GM12873 (cell line): ENCODE results near the gene PHACTR1.

Experiments used
- TF ChIP-seq, protein P1 (sequence below): IDR thresholded peaks from 2 replicates; pipeline ENCODE4 v1.5.1; 2012; ENCODE audit warnings: low read depth, mild to moderate bottlenecking, moderate library complexity, low read length, control low read depth; ENCODE audit not compliant: insufficient read depth; ENCODE audit errors: missing control alignments

The PHACTR1 gene

DNA sequence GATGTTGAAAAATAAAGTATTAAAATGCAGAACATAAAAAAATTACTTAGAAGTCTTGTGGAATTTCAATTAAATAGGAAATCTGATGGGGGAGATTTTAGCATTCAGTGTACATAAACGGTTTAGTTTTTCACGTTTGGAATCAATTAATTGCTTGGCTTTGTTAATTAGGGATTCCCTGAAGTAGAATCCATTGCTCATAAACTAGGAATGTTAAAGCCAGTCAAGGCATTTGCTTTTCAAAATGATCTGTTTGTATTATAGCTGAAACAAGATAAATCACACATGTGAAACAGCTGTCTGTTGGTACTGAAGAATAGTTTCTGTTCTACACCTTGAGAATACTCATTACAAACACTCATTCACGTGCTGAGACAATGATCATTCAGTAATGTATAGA is 313.8 kb downstream of the PHACTR1 start:
- TF ChIP-seq, protein P1, sequence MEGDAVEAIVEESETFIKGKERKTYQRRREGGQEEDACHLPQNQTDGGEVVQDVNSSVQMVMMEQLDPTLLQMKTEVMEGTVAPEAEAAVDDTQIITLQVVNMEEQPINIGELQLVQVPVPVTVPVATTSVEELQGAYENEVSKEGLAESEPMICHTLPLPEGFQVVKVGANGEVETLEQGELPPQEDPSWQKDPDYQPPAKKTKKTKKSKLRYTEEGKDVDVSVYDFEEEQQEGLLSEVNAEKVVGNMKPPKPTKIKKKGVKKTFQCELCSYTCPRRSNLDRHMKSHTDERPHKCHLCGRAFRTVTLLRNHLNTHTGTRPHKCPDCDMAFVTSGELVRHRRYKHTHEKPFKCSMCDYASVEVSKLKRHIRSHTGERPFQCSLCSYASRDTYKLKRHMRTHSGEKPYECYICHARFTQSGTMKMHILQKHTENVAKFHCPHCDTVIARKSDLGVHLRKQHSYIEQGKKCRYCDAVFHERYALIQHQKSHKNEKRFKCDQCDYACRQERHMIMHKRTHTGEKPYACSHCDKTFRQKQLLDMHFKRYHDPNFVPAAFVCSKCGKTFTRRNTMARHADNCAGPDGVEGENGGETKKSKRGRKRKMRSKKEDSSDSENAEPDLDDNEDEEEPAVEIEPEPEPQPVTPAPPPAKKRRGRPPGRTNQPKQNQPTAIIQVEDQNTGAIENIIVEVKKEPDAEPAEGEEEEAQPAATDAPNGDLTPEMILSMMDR: no peak

DNA sequence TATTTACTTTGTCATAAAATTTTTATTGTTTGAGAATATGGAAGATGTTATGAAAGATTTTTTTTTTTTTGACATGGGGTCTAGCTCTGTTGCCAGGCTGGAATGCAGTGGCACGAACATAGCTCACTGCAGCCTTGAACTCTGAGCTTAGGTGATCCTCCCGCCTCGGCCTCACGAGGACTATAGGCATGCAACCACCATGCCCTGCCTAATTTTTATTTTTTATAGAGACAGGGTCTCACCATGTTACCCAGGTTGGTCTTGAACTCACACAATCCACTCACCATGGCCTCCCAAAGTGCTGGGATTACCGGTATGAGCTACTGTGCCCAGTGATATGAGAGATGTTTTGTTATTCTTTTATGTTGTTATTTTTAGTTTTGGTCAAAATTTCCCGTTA is 316.0 kb downstream of the PHACTR1 start:
- TF ChIP-seq, protein P1: no peak

DNA sequence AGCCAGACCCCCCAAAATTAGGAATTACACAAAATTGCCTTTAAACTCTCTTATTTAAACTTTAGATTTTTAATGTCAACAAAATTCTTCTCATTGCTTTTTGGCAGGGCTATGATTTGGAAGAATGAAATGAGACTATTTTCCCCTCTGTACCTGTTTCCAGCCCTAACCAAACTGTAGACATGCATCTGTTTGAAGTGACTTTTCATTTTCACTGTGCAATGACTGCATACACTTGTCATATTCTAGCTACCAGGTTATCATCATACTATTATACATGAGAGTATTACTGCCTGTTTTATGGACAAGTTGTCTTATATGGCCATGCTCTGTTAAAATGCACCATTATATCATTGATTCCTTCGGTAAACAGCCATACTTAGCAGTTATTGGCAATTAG is 316.6 kb downstream of the PHACTR1 start:
- TF ChIP-seq, protein P1: no peak

DNA sequence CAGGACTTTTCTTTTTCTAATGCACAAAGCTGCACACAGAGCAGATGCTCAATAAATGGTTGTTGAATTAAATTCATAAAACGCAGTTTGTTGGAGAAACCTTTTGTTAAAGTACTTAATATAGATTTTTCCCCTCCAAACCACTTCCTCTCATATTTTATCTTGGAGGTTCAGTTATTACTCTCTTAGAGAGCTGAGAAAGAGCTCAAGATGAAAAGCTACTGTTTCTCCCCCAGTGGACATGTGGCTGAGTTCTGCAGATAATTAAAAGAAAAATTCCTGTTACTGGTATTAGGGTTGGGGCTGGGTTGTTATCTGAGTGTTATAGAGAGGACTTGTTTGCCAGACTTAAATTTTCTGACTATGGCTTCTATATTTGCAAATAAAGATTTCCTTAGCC is 317.7 kb downstream of the PHACTR1 start:
- TF ChIP-seq, protein P1: no peak

DNA sequence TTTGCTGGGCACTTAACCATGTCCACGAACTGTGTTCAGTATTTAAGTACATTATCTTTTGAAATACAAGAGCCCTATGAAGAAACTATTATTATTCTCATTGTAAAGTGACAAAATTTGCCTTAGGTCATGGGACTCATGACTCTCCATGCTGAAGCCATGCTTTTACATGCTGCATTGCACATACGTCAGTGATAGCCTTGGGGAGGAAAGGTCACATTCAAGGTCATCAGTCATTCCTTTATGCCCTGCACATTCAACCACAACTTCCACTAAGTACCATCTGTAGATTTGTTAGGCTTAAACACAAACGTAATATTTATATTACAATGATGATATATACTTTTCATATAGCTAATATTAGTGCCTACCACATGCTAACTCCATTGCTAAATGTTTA is 319.0 kb downstream of the PHACTR1 start:
- TF ChIP-seq, protein P1: no peak

DNA sequence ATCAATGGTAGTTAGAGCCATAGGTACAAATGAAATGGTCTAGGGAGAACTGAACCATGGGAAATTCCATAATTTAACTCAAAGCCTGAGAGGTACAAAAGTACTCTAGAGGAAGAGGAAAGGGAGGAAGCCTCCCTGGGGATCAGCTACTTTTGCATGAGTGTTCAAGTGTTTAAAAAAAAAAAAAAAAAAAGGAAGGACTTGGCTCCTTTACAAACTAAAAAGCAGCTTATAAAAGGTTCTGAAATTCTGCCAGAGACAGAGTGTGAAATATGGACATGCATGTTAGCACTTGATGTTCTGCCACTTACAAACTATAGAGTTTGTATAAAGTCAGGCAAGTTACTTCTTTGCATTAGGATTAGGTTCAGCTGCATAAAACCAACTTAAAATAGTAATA is 321.7 kb downstream of the PHACTR1 start:
- TF ChIP-seq, protein P1: no peak

DNA sequence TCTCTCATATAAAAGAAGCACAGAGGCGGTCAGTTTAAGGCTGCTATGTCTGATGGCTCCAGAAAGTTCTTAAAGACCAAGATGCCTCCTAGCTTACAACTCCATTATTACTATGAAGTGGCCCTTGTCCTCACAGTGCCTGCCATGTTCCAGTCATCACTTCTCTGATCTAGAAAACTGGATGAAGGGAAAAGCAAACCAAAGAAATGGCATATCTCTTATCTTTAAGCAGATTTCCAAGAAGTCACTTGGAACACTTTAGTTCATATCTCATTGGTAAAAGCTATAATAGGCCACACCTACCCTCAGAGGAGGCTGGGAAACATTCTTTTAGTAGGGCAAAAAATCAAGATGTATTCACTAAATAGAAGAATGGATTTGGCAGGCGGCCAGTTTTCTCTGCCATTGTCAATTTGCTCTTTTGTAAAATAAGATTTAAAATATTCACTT is 322.2 kb downstream of the PHACTR1 start:
- TF ChIP-seq, protein P1: no peak
